ENCODE results near the gene PEX11B.
"Not testable (repeated sequence)": the region's sequence is repeated elsewhere in the genome, so short reads cannot be mapped to it uniquely, and the experiment has no call there.

PEX11B gene

DNA sequence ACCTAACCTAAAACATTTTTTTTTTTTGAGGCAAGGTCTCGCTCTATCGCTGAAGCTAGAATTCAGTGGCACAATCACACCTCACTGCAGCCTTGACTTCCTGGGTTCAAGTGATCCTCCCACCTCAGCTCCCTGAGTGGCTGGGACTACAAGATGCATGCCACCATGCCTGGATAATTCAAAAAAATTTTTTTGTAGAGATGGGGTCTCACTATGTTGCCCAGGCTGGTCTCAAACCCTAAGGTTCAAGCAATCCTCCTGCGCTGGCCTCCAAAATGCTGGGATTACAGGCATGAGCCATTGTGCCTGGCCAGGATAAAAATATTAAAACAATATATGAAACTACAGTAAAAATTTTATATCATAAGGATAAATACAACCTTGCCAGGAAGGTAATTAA, 34.4 kb upstream of the PEX11B start:
- no peak for DNase-seq (ENCODE audit: low read depth in 2 of 2)

DNA sequence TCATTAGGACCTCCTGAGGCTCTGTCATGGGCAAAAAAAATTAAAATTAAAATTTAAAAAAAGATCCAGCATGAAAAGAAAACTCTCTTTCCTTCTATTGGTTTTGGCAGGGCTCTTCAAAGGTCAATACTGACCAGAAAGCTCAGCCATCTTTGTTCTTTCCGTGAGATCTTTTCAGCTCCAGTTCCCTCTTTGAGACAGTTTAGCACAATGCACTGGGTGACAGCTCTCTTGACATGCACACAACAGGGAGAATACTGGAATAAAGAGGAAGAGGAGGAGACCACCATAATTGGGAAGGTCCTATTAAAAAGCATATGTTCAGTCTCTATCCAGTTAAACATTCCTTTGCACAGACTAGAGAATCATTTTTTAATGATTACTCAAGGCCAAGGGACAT, 33.0 kb upstream of the PEX11B start:
- no peak for DNase-seq (ENCODE audit: low read depth in 2 of 2)

- DNase-seq (ENCODE audit: low read depth in 2 of 2) = no peak
Measured at GRCh38 chr1:145949219-145949618, 30.7 kb upstream of the PEX11B start.

DNA sequence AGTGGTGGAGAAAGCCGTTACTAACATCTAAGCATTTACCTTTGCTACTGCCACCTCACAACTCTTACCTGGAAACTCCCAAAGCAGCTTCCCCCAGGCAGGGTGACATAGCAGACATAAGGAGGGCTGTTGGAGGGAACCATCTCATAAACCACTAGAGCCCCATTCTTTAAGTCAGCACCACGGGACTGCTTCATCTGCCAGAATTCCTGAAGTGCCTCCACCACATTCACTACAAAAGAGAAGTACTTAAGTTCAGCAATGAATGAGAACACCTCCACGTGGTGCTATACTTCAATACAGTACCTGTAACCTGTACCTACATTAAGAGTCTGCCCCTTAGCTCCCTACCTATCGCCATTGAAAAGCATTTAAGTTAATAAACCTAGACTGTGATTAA, 29.0 kb upstream of the PEX11B start:
- DNase-seq (ENCODE audit: low read depth in 2 of 2) = no peak

- no peak for DNase-seq (ENCODE audit: low read depth in 2 of 2)
Measured at GRCh38 chr1:145946477-145946986, 28.0 kb upstream of the PEX11B start.

DNA sequence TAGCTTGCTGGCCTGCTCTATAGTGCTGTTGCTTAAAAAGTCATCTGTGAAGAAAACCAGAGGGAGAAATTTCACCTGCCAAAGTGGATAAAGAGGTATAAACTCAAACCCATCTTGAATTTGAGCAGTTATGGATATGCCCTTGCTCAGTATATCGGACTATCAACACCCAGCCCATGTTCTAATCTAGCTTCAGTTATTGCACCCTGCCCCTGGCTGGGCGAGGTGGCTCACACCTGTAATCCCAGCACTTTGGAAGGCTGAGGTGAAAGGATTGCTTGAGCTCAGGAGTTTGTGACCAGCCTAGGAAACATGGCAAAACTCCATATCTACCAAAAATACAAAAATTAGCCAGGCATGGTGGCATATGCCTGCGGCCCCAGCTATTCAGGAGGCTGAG, 26.0 kb upstream of the PEX11B start:
- no peak for DNase-seq (ENCODE audit: low read depth in 2 of 2)

DNA sequence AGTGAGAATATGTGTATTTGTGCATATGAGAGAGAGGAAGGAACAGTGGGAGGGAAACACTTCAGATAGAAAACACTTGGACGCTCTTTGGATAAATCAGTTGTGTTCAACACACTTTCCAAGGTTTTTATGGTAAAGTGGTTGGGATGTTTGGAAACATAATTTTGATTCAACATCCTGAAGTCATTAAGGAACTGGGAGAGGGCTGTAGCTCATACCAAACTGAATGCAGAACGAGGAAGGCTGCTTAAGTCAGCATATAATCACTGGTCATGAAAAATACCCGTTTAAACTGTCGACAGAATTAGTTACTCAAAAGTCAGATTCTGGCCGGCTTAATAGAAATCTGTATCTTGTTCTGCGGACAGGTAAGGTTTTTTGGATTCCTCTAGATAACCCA, 24.4 kb upstream of the PEX11B start:
- DNase-seq (ENCODE audit: low read depth in 2 of 2) = no peak

- DNase-seq (ENCODE audit: low read depth in 2 of 2) = no peak
Measured at GRCh38 chr1:145942405-145942804, 23.9 kb upstream of the PEX11B start.

- no peak for DNase-seq (ENCODE audit: low read depth in 2 of 2)
Measured at GRCh38 chr1:145937436-145937835, 18.9 kb upstream of the PEX11B start.

DNA sequence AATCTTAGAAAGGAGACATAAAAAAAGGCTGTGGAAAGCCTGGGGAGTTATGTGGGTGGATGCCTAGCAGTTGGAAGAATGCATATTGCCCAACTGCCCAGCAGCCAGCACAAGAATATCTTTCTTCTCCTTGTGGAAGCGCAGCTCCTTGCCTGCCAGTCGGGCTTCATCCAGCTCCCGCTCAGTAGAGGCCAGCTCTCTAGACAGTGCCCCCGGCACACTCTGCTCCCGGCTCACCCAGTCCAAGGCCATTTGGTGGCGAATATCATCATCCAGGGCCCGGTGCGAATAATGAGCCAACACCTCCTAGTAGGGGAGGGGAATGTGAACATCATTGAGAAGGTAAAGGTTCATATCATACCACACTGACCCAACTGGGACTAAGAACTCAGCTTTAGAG, 17.7 kb upstream of the PEX11B start:
- no peak for DNase-seq (ENCODE audit: low read depth in 2 of 2)

- DNase-seq (ENCODE audit: low read depth in 2 of 2) = no peak
Measured at GRCh38 chr1:145935708-145936107, 17.2 kb upstream of the PEX11B start.

DNA sequence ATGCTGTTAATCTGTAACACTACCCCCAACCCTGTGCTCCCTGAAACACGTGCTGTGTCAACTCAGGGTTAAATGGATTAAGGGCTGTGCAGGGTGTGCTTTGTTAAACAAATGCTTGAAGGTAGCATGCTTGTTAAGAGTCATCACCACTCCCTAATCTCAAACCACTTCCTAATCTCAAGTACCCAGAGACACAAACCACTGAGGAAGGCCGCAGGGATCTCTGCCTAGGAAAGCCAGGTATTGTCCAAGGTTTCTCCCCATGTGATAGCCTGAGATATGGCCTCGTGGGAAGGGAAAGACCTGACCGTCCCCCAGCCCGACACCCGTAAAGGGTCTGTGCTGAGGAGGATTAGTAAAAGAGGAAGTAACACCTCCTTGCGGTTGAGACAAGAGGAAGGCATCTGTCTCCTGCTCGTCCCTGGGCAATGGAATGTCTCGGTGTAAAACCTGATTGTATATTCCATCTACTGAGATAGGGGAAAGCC, 14.0 kb upstream of the PEX11B start:
- not testable (repeated sequence) for DNase-seq (ENCODE audit: low read depth in 2 of 2)

DNA sequence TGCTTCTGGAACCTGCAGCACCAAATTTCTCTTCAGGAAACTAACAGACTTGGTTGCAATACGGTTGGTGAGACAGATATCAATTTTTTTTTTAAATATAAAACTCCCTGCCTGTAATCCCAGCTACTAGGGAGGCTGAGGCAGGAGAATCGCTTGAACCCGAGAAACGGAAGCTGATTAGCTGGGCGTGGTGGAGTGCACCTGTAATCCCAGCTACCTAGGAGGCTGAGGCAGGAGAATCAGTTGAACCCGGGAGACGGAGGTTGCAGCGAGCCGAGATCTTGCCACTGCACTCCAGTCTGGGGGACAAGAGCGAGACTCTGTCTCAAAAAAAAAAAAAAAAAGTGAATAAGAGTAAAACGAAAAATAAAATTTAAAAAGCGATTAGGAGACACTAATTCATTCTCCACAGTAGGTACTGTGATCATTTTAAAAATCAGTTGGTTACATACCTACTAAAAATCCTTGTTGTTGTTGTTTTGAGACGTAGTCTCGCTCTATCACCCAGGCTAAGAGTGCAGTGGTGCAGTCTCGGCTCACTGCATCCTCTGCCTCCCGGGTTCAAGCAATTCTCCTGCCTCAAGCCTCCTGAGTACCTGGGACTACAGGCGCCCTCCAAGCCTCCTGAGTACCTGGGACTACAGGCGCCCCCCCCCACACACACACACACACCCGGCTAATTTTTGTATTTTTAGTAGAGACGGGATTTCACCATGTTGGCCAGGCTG, 9.6 kb upstream of the PEX11B start:
- no peak for DNase-seq (ENCODE audit: low read depth in 2 of 2)

GRCh38 chr1:145927063-145927886, 8.8 kb upstream of the PEX11B start, which contains the start of gene RBM8A:
TSS of gene RBM8A (minus strand) at chr1:145927484. CDS start at chr1:145927426, 58 bp downstream.
- peak; percentile 85 to 89 for DNase-seq (ENCODE audit: low read depth in 2 of 2)

- peak in 1 of 2 donors; percentile 28 for DNase-seq (ENCODE audit: low read depth in 2 of 2)
Measured at GRCh38 chr1:145926686-145927062, 8.2 kb upstream of the PEX11B start.

DNA sequence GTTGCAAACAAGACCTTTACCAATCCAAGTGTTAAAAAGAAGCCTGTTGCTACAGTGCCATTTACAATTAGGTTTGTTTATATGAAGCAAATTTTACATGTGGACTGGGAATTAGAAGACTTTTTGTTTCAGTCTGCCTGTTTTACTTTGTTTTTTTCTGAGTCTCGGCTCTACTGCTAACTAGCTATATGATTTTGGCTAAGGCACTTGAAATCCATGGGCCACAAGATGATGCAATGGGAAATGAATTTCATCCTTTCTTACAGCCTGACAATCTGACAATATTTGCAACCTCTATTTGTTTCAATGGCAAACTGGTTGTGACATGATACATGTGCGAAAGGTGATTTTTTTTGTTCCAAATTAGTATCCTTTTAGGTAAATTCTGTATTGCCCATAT, 3.7 kb upstream of the PEX11B start:
- no peak for DNase-seq (ENCODE audit: low read depth in 2 of 2)

GRCh38 chr1:145920297-145920696, 1.8 kb upstream of the PEX11B start:
- DNase-seq (ENCODE audit: low read depth in 2 of 2) = not testable (repeated sequence)

GRCh38 chr1:145918992-145919939, 749 bp upstream of the PEX11B start:
- no peak for DNase-seq (ENCODE audit: low read depth in 2 of 2)

DNA sequence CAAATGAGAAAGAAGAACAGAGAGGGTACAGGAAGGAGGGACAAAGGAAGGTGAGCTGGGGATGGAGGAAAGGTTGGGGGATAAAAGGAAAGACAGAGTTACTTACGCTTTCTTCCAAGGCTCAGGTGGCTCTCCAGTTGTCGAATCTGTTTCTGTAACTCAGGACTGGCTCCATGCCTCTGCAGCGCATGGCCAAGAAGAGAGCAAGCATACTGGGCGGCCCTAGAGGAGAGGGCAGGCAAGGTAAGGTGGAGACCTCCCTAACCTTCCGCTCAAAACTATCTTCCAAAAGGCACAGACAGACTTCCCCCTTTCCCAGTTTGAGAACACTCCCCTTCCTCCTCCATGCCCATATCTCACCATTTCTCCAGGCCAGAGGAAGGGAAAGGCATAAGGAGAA, 922 bp downstream of the PEX11B start:
- no peak for DNase-seq (ENCODE audit: low read depth in 2 of 2)

DNA sequence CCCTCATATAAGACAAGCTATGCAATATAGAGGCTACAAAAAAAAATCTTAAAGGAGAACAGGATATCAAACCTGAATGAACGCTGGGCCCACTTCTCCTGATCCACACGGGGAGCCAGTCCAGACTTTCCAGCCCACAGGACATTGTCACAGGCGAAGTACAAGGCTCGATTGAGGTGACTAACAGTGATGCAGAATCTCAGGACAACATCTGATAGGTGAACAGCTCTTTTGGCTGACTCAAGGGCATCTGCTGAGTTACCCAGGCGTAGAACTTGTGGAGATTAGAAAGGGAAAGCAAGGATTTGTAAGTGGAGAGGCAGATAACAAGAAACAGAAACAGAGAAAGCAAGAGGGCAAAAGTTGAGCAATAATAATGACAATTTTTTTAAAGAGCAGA, 1.8 kb downstream of the PEX11B start:
- no peak for DNase-seq (ENCODE audit: low read depth in 2 of 2)

- no peak for DNase-seq (ENCODE audit: low read depth in 2 of 2)
Measured at GRCh38 chr1:145912128-145912641, 6.3 kb downstream of the PEX11B start.

Measured in activated CD4-positive, alpha-beta T cell treated with anti-CD3 and anti-CD28 coated beads for 24 hours (primary cell).